Activated gamma-delta T cell (primary cell): ENCODE data around the gene SMIM8.
A peak's percentile ranks its signal among the peaks of the same experiment; 100 is the strongest.
"Not testable (repeated sequence)": the region's sequence is repeated elsewhere in the genome, so short reads cannot be mapped to it uniquely, and the experiment has no call there.

Source experiments
- DNase-seq: peaks from one replicate; lab custom pipeline; 2025; lab: John Stamatoyannopoulos, UW
- total RNA-seq, 2 donors: gene quantifications; one replicate each; lab custom pipeline; 2026; lab: John Stamatoyannopoulos, UW

Gene SMIM8, protein sequence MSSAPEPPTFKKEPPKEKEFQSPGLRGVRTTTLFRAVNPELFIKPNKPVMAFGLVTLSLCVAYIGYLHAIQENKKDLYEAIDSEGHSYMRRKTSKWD
- total RNA-seq, result 11.6 to 15.3 reads per million in 2 donors

- DNase-seq, result peak; percentile 74
Measured at GRCh38 chr6:87322304-87323212, at the start of gene SMIM8. Gene SMIM8 (plus strand): TSS chr6:87322588. CDS start chr6:87337032, 14,444 bp downstream.

- no peak for DNase-seq
Measured at GRCh38 chr6:87274660-87275274, 47.6 kb upstream of the SMIM8 start.

DNA sequence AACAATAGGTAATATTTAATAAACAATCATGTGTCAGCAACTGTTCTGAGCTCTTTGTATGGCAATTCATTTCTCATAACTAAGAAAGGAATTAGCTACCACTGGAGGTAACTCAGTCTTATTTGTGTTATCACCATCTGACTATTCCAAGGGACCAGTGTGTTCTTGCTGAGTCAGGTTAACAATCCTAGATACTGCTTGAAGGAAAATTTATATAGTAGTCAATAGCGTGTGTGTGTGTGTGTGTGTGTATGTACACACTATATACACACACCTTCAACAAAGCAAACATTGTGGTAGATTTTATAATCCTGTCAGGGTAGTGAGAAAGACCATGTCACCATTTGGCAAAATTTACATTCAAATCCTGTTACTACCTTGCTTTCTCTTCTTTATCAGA, 45.8 kb upstream of the SMIM8 start:
- DNase-seq, result no peak

GRCh38 chr6:87277123-87277522, 45.3 kb upstream of the SMIM8 start:
- no peak for DNase-seq

GRCh38 chr6:87279196-87279595, 43.2 kb upstream of the SMIM8 start:
- DNase-seq, result no peak

DNA sequence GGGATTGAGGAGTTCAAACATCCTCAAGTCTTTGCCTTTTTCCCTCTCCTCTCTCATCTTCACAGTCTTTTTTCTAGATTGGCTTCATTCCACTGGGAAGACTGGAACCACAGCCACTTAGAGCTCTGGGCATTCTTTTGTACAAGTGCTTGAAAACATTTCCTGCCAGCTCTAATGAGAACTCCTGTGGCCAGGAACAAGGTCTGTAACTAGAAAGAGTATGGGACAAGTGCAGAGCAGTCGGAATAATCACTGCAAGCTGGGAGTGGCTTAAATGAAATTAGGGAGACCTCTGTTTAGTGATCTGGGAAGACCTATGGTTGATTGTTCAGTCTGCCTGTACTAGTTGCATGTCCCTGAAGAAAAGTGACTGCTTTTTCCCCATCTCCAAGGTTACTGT, 41.0 kb upstream of the SMIM8 start:
- DNase-seq, result no peak

- no peak for DNase-seq
Measured at GRCh38 chr6:87282743-87283142, 39.6 kb upstream of the SMIM8 start.

DNA sequence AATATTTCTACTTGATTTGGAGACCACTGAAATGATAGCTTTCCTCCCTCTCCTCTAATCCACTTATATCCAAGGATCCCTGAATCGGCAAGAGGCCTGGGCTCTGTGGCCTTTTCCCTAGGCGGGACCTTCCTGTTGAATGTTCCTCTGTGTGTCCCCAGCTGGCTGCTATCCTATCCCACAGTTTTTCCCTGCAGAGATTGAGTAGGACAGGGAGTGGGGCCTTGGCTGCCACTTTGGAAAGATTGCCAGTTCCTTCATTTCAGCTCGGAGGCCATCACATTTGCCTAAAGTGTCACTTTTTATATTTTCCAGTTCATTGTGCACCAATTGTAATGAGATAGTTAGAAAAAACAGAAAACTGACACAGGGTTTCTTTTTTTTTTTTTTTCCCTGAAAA, 38.9 kb upstream of the SMIM8 start:
- DNase-seq, result no peak

- DNase-seq, result no peak
Measured at GRCh38 chr6:87287251-87287650, 35.1 kb upstream of the SMIM8 start.

DNA sequence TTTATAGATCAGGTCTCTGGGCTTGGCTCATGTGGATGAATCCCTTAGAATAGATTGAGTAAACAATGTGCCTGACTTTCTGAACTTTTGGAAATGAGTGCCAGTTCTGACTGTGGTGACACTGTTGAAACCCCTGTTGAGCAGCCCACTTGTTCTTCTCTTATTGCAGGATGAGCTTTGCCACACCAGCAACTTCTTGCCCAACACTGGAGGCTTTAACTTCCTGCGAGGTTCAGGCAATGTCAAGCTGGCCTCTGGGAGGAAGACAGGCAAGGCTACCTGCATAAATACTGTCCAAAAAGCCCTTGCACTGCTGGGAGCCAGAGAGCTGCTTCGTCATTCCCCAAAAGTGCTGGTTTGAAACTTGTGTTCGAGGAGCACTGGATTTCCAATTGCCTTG, 32.8 kb upstream of the SMIM8 start:
- DNase-seq, result no peak

GRCh38 chr6:87291883-87292282, 30.5 kb upstream of the SMIM8 start:
- DNase-seq, result no peak

DNA sequence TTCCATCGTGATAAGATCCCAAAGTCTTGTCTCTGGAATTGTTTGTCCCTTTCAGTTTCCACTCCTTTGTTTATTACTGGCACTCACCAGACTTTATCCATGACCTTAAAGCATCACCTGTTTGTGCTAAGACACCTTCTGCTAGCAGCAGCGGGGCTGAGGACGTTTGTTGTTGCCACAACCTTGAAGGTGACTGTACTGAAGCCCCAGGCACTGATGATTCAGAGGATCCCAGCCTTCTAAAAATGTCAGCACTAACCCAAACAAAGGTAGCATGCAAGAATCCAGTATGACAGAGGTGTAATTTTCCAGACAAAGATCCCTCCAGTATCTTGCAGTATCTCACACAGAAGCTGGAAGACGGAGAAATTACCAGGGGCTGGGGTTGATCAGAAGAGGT, 28.9 kb upstream of the SMIM8 start:
- no peak for DNase-seq

DNA sequence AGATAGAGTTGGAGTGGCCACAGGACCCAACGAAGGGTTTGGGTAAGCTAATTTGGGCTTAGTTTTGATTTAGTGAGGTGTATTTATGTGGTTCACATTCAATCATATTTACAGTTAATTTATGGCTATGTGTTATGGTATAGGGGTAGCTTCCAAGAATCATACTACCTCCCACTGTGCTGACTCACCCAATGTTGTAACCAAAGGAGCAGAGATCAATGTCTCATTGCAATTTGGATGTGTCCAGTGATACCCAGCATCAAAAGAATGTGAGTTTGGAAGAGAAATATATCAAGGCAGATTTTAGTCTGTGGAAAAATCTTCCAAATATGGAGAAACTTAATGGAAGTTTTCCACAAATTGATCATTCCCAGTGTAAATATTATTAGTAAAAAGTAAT, 25.3 kb upstream of the SMIM8 start:
- no peak for DNase-seq

- DNase-seq, result not testable (repeated sequence)
Measured at GRCh38 chr6:87301277-87301676, 21.1 kb upstream of the SMIM8 start.

GRCh38 chr6:87308970-87309369, 13.4 kb upstream of the SMIM8 start:
- DNase-seq, result no peak

DNA sequence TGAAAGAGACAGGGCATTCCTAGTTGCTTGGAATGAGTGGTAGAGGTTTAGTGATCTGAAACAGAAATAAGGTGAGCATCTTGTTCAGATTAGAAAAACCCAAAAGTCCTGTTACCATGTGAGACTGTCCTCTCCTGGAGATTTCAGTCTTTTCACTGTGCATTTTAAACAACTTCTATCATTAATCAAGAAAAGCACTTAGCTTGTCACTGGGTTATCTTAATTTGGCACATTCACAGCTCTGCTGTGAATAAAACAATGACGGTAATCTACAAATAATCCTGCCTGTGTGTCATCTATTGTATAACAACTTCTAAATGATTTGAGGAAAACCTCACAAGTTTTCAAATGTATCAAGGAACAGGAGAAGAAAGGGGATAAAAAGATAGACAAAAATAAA, 9.5 kb upstream of the SMIM8 start:
- DNase-seq, result no peak

GRCh38 chr6:87315071-87315470, 7.3 kb upstream of the SMIM8 start:
- DNase-seq, result no peak

DNA sequence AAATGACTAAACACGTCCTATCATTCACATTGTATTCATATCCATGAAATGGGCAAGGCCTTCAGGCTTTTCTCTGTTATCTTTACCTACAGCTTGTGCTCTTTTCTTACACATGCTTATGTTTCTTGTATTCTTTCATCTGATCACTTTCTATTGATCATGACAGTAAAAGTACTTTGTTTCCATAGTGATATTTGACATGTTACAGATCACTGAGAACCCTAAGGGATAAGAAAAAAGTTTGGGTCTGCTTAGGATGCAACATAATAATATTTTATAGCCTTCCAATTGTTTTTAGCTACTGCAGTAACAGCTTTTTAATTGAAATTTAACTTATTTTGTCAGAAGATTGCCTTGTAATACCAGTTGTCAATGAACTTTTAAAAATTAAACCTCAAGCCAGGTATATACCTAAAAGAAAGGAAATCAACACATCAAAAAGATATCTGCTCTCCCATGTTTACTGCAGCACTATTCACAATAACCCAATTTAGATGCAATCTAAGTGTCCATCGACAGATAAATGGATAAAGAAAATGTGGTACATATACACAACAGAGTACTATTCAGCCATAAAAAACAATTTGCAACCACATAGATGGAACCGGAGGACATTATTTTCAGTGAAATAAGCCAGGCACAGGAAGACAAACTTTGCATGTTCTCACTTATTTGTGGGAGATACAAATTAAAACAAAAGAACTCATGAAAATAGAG, 3.0 kb upstream of the SMIM8 start:
- no peak for DNase-seq

DNA sequence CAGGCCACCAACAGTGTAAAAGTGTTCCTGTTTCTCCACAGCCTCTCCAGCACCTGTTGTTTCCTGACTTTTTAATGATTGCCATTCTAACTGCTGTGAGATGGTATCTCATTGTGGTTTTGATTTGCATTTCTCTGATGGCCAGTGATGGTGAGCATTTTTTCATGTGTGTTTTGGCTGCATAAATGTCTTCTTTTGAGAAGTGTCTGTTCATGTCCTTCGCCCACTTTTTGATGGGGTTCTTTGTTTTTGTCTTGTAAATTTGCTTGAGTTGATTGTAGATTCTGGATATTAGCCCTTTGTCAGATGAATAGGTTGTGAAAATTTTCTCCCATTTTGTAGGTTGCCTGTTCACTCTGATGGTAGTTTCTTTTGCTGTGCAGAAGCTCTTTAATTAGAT, 1.5 kb downstream of the SMIM8 start:
- not testable (repeated sequence) for DNase-seq

- DNase-seq, result no peak
Measured at GRCh38 chr6:87330961-87331360, 8.6 kb downstream of the SMIM8 start.

GRCh38 chr6:87333033-87333432, 10.6 kb downstream of the SMIM8 start:
- DNase-seq, result no peak

DNA sequence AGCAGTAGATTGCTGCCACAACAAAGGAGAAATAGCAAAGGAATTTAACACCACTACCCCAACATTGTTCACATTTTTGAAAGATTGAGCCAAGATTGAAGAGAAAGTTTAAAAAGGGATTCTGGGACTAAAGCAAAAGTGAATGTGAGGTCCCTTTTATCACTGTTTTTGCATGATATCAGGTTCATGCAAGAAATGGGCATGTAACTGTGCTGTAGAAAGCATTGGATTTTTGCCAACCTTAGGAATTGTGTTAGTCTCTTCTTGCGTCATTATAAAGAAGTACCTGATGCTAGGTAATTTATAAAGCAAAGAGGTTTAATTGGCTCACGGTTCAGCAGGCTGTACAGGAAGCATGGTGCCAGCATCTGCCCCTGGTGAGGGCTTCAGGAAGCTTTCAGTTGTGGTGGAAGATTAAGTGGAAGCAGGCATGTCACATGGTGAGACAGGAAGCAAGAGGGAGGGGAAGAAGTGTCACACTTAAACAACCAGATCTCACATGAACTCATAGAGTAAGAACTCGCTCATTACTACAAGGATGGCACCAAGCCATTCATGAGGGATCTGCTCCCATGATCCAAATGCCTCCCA, 11.3 kb downstream of the SMIM8 start:
- no peak for DNase-seq
